ENCODE measurements around the gene EHHADH. TPM values are rescaled to one million over a fixed set of nuclear protein-coding genes. Genes with fewer than 3 reads are reported as not detected.

EHHADH gene
- polyA plus RNA-seq, 1 of the 3 experiments (the other 2 are of a cell fraction): 2.5 TPM

DNA sequence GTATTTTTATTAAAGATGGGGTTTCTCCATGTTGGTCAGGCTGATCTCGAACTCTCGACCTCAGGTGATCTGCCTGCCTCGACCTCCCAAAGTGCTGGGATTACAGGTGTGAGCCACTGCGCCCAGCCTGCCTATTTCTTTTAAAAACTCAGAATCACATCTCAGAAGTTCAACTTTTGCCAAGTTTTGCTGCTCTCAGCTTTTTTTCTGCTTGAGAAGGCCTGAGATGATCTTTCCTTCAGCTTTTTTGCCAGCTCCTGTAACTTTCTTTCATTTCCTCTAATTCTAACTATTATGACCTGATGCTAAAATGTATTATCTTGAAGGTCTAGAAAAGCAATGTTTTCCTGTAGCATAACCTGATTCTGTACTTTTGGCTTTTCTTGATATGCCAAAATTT lies 9.6 kb upstream of the EHHADH start:
- Histone ChIP-seq H3F3A (replicated peaks; ENCODE audit: insufficient read depth) (no peaks in the 10 kb centered on the region), H3K79me2 (ENCODE audit: insufficient read depth) (no peaks in the 10 kb centered on the region), H3K4me3 (ENCODE audit: low read depth in 2 of 2, low read length in 1 of 2) (no peak overlapping the region), H3K27me3 (ENCODE audit: insufficient read depth) (no peaks in the 10 kb centered on the region; the same call in 1 of the 2 replicates), H3K9ac (no peak overlapping the region), H2AFZ (ENCODE audit: low read depth) (no peak overlapping the region), H4K20me1 (ENCODE audit: insufficient read depth) (no peaks in the 10 kb centered on the region), H3K4me2 (no peak overlapping the region), H3K9me2 (no peaks in the 10 kb centered on the region), H3K9me3 (no peaks in the 10 kb centered on the region), H3K4me1 (ENCODE audit: control insufficient read depth in 1 of 2, insufficient read depth in 2 of 2, low read depth in 1 of 2, low read length in 1 of 2) (no peaks in the 10 kb centered on the region; a peak in 1 of 4 replicates), H3K27ac (ENCODE audit: low read depth in 2 of 2, low read length in 1 of 2) (no peak overlapping the region), H3K36me3 (replicated peaks in 1 of 2; ENCODE audit: control insufficient read depth in 1 of 2, insufficient read depth in 2 of 2, low read length in 1 of 2) (no peaks in the 10 kb centered on the region)
- no peak for DNase-seq
- ChIA-PET POLR2A (no interaction called here), CTCF (interaction anchor here (1.2 kb wide), 1 partner anchor 7 kb away, joined by 5 read pairs; no protein-coding TSS in a partner anchor)
- 56% methylated on average over 4 of the region's 4 CpGs for WGBS (ENCODE audit: low lambda C conversion rate)
- no peak for TF ChIP-seq RFX5 (IDR thresholded peaks at IDR 0.05; ENCODE audit: low read length)
- no peak for TF ChIP-seq RXRA (IDR thresholded peaks at IDR 0.05; ENCODE audit: borderline replicate concordance, low read depth)
- TF ChIP-seq EP300 (IDR thresholded peaks at IDR 0.05; ENCODE audit: borderline replicate concordance in 1 of 2, low read depth in 1 of 2, low read length in 1 of 2): no peak
- no peak for TF ChIP-seq RAD21 (IDR thresholded peaks at IDR 0.05; ENCODE audit: low read length)
- TF ChIP-seq, protein P1, sequence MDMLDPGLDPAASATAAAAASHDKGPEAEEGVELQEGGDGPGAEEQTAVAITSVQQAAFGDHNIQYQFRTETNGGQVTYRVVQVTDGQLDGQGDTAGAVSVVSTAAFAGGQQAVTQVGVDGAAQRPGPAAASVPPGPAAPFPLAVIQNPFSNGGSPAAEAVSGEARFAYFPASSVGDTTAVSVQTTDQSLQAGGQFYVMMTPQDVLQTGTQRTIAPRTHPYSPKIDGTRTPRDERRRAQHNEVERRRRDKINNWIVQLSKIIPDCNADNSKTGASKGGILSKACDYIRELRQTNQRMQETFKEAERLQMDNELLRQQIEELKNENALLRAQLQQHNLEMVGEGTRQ (IDR thresholded peaks at IDR 0.05; ENCODE audit: borderline replicate concordance, low read depth, low read length): no peak
- no peak for TF ChIP-seq RCOR1 (IDR thresholded peaks at IDR 0.05; ENCODE audit: low read length)
- no peak for TF ChIP-seq POLR2AphosphoS5 (IDR thresholded peaks at IDR 0.05; ENCODE audit: low read depth, low read length)
- TF ChIP-seq GABPA (IDR thresholded peaks at IDR 0.05; ENCODE audit: low read depth): no peak
- TF ChIP-seq, protein P2, sequence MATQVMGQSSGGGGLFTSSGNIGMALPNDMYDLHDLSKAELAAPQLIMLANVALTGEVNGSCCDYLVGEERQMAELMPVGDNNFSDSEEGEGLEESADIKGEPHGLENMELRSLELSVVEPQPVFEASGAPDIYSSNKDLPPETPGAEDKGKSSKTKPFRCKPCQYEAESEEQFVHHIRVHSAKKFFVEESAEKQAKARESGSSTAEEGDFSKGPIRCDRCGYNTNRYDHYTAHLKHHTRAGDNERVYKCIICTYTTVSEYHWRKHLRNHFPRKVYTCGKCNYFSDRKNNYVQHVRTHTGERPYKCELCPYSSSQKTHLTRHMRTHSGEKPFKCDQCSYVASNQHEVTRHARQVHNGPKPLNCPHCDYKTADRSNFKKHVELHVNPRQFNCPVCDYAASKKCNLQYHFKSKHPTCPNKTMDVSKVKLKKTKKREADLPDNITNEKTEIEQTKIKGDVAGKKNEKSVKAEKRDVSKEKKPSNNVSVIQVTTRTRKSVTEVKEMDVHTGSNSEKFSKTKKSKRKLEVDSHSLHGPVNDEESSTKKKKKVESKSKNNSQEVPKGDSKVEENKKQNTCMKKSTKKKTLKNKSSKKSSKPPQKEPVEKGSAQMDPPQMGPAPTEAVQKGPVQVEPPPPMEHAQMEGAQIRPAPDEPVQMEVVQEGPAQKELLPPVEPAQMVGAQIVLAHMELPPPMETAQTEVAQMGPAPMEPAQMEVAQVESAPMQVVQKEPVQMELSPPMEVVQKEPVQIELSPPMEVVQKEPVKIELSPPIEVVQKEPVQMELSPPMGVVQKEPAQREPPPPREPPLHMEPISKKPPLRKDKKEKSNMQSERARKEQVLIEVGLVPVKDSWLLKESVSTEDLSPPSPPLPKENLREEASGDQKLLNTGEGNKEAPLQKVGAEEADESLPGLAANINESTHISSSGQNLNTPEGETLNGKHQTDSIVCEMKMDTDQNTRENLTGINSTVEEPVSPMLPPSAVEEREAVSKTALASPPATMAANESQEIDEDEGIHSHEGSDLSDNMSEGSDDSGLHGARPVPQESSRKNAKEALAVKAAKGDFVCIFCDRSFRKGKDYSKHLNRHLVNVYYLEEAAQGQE (IDR thresholded peaks at IDR 0.05; ENCODE audit: low read depth, low read length): no peak
- TF ChIP-seq, protein P3, sequence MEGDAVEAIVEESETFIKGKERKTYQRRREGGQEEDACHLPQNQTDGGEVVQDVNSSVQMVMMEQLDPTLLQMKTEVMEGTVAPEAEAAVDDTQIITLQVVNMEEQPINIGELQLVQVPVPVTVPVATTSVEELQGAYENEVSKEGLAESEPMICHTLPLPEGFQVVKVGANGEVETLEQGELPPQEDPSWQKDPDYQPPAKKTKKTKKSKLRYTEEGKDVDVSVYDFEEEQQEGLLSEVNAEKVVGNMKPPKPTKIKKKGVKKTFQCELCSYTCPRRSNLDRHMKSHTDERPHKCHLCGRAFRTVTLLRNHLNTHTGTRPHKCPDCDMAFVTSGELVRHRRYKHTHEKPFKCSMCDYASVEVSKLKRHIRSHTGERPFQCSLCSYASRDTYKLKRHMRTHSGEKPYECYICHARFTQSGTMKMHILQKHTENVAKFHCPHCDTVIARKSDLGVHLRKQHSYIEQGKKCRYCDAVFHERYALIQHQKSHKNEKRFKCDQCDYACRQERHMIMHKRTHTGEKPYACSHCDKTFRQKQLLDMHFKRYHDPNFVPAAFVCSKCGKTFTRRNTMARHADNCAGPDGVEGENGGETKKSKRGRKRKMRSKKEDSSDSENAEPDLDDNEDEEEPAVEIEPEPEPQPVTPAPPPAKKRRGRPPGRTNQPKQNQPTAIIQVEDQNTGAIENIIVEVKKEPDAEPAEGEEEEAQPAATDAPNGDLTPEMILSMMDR (IDR thresholded peaks at IDR 0.05): no peak
- TF ChIP-seq SMC3 (IDR thresholded peaks at IDR 0.05; ENCODE audit: low read depth, low read length): no peak
- TF ChIP-seq TEAD4 (IDR thresholded peaks at IDR 0.05; ENCODE audit: borderline replicate concordance, insufficient read depth): no peak
- TF ChIP-seq, protein P4, sequence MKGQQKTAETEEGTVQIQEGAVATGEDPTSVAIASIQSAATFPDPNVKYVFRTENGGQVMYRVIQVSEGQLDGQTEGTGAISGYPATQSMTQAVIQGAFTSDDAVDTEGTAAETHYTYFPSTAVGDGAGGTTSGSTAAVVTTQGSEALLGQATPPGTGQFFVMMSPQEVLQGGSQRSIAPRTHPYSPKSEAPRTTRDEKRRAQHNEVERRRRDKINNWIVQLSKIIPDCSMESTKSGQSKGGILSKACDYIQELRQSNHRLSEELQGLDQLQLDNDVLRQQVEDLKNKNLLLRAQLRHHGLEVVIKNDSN (IDR thresholded peaks at IDR 0.05; ENCODE audit: borderline replicate concordance, low read depth): no peak
- no peak for TF ChIP-seq NRF1 (IDR thresholded peaks at IDR 0.05; ENCODE audit: low read depth, low read length)
- no peak for TF ChIP-seq TCF12 (IDR thresholded peaks at IDR 0.05)
- TF ChIP-seq, protein P5, sequence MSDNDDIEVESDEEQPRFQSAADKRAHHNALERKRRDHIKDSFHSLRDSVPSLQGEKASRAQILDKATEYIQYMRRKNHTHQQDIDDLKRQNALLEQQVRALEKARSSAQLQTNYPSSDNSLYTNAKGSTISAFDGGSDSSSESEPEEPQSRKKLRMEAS (IDR thresholded peaks at IDR 0.05; ENCODE audit: low read depth): no peak
- no peak for TF ChIP-seq ELF1 (IDR thresholded peaks at IDR 0.05)
- TF ChIP-seq FOSL2 (IDR thresholded peaks at IDR 0.05; ENCODE audit: borderline replicate concordance, low read depth): no peak
- TF ChIP-seq MXI1 (IDR thresholded peaks at IDR 0.05; ENCODE audit: low read depth, low read length): no peak
- TF ChIP-seq GATA2 (CRISPR knock-in tag; IDR thresholded peaks at IDR 0.05): no peak
